ENCODE data around the gene TRPC4AP. TPM values are rescaled to one million over a fixed set of nuclear protein-coding genes. Genes with fewer than 3 reads are reported as not detected.
"Not testable (repeated sequence)": the region's sequence is repeated elsewhere in the genome, so short reads cannot be mapped to it uniquely, and the experiment has no call there.

TRPC4AP gene
- total RNA-seq, 1 donor from 2014 or later: 30.7 TPM

GRCh38 chr20:35087791-35088190 is 4.8 kb downstream of the TRPC4AP start:
- TF ChIP-seq CTCF (IDR thresholded peaks at IDR 0.05; ENCODE audit: borderline replicate concordance): no peak
- H3K27ac ChIP-seq (replicated peaks): peak overlapping the region; percentile 41
- no peaks in the 10 kb centered on the region for H3K9me3 ChIP-seq (replicated peaks)
- no peak overlapping the region for H3K4me3 ChIP-seq
- intact Hi-C loops (cut with micrococcal nuclease): no loop called here
- DNase-seq: no peak
- H3K36me3 ChIP-seq: peaks cover 12% of the 10 kb centered on the region
- H3K4me1 ChIP-seq: peaks cover 64% of the 10 kb centered on the region
- no peaks in the 10 kb centered on the region for H3K27me3 ChIP-seq (ENCODE audit: low read depth)

GRCh38 chr20:35087355-35087754 is 5.3 kb downstream of the TRPC4AP start:
- Histone ChIP-seq H3K4me3 (no peak overlapping the region), H3K9me3 (replicated peaks) (no peaks in the 10 kb centered on the region), H3K36me3 (peaks cover 12% of the 10 kb centered on the region), H3K27ac (replicated peaks) (no peak overlapping the region), H3K4me1 (peaks cover 66% of the 10 kb centered on the region), H3K27me3 (ENCODE audit: low read depth) (no peaks in the 10 kb centered on the region)
- intact Hi-C loops (cut with micrococcal nuclease): no loop called here
- no peak for TF ChIP-seq CTCF (IDR thresholded peaks at IDR 0.05; ENCODE audit: borderline replicate concordance)
- DNase-seq: no peak

- Histone ChIP-seq H3K36me3 (peaks cover 12% of the 10 kb centered on the region), H3K4me3 (no peak overlapping the region), H3K9me3 (replicated peaks) (no peaks in the 10 kb centered on the region), H3K4me1 (peaks cover 66% of the 10 kb centered on the region), H3K27ac (replicated peaks) (no peak overlapping the region), H3K27me3 (ENCODE audit: low read depth) (no peaks in the 10 kb centered on the region)
- no peak for DNase-seq
- intact Hi-C loops (cut with micrococcal nuclease): no loop called here
- TF ChIP-seq CTCF (IDR thresholded peaks at IDR 0.05; ENCODE audit: borderline replicate concordance): no peak
Measured at GRCh38 chr20:35085477-35086225, 7.0 kb downstream of the TRPC4AP start.

- Histone ChIP-seq H3K36me3 (peaks cover 12% of the 10 kb centered on the region), H3K9me3 (replicated peaks) (no peaks in the 10 kb centered on the region), H3K4me1 (peaks cover 68% of the 10 kb centered on the region), H3K4me3 (no peak overlapping the region), H3K27me3 (ENCODE audit: low read depth) (no peaks in the 10 kb centered on the region), H3K27ac (replicated peaks) (no peak overlapping the region)
- DNase-seq: no peak
- no peak for TF ChIP-seq CTCF (IDR thresholded peaks at IDR 0.05; ENCODE audit: borderline replicate concordance)
- intact Hi-C loops (cut with micrococcal nuclease): no loop called here
Measured at GRCh38 chr20:35084998-35085397, 7.6 kb downstream of the TRPC4AP start.

GRCh38 chr20:35080348-35080642 is 12.3 kb downstream of the TRPC4AP start:
- H3K27ac ChIP-seq (replicated peaks); H3K9me3 ChIP-seq (replicated peaks); H3K4me3 ChIP-seq; H3K27me3 ChIP-seq (ENCODE audit: low read depth); DNase-seq; intact Hi-C loops (cut with micrococcal nuclease): not testable (repeated sequence)
- H3K36me3 ChIP-seq: peaks cover 18% of the 10 kb centered on the region
- H3K4me1 ChIP-seq: peaks cover 56% of the 10 kb centered on the region

GRCh38 chr20:35079472-35080347 is 12.9 kb downstream of the TRPC4AP start:
- Histone ChIP-seq H3K27me3 (ENCODE audit: low read depth) (no peaks in the 10 kb centered on the region), H3K36me3 (peaks cover 18% of the 10 kb centered on the region), H3K27ac (replicated peaks) (no peak overlapping the region), H3K9me3 (replicated peaks) (no peaks in the 10 kb centered on the region), H3K4me3 (no peak overlapping the region), H3K4me1 (peaks cover 50% of the 10 kb centered on the region)
- no peak for TF ChIP-seq CTCF (IDR thresholded peaks at IDR 0.05; ENCODE audit: borderline replicate concordance)
- no peak for DNase-seq
- intact Hi-C loops (cut with micrococcal nuclease): no loop called here
